GM18526 (cell line): Measurements from ENCODE around the gene ADPRS.

Experiments
- POLR2A ChIP-seq: IDR thresholded peaks from 3 replicates; pipeline ENCODE4 v1.6.1; 2011; ENCODE audit not compliant: insufficient read length; ENCODE audit errors: extremely low read depth

ADPRS gene

GRCh38 chr1:36088577-36089392 is at the start of gene ADPRS:
Gene ADPRS, plus strand, starts transcription at chr1:36088892. Its CDS starts 13 bp downstream, at chr1:36088905.
- peak; percentile 97 for TF ChIP-seq POLR2A

- TF ChIP-seq POLR2A = no peak
Observed at GRCh38 chr1:36040238-36040637, 48.5 kb upstream of the ADPRS start.

- TF ChIP-seq POLR2A = no peak
Observed at GRCh38 chr1:36051821-36052220, 36.9 kb upstream of the ADPRS start.

- no peak for TF ChIP-seq POLR2A
Observed at GRCh38 chr1:36053978-36054377, 34.7 kb upstream of the ADPRS start.

GRCh38 chr1:36055706-36056105 is 33.0 kb upstream of the ADPRS start:
- no peak for TF ChIP-seq POLR2A

GRCh38 chr1:36062315-36062714 is 26.4 kb upstream of the ADPRS start:
- no peak for TF ChIP-seq POLR2A

GRCh38 chr1:36067871-36068270 is 20.8 kb upstream of the ADPRS start:
- TF ChIP-seq POLR2A = no peak

GRCh38 chr1:36068866-36069265 is 19.8 kb upstream of the ADPRS start:
- TF ChIP-seq POLR2A = no peak

- no peak for TF ChIP-seq POLR2A
Observed at GRCh38 chr1:36070349-36070748, 18.3 kb upstream of the ADPRS start.

- no peak for TF ChIP-seq POLR2A
Observed at GRCh38 chr1:36076979-36077573, 11.6 kb upstream of the ADPRS start.

GRCh38 chr1:36080236-36080635 is 8.5 kb upstream of the ADPRS start:
- TF ChIP-seq POLR2A = no peak

GRCh38 chr1:36080801-36081200 is 7.9 kb upstream of the ADPRS start:
- TF ChIP-seq POLR2A = no peak

- no peak for TF ChIP-seq POLR2A
Observed at GRCh38 chr1:36081926-36082485, 6.7 kb upstream of the ADPRS start.

- no peak for TF ChIP-seq POLR2A
Observed at GRCh38 chr1:36083219-36083618, 5.5 kb upstream of the ADPRS start.

GRCh38 chr1:36083635-36084496 is 4.8 kb upstream of the ADPRS start, which contains the start of gene TEKT2:
Gene TEKT2, plus strand, starts transcription at chr1:36084094. Its CDS starts 828 bp downstream, at chr1:36084922.
- TF ChIP-seq POLR2A = no peak
